ENCODE results near the gene CWC27.

DNA sequence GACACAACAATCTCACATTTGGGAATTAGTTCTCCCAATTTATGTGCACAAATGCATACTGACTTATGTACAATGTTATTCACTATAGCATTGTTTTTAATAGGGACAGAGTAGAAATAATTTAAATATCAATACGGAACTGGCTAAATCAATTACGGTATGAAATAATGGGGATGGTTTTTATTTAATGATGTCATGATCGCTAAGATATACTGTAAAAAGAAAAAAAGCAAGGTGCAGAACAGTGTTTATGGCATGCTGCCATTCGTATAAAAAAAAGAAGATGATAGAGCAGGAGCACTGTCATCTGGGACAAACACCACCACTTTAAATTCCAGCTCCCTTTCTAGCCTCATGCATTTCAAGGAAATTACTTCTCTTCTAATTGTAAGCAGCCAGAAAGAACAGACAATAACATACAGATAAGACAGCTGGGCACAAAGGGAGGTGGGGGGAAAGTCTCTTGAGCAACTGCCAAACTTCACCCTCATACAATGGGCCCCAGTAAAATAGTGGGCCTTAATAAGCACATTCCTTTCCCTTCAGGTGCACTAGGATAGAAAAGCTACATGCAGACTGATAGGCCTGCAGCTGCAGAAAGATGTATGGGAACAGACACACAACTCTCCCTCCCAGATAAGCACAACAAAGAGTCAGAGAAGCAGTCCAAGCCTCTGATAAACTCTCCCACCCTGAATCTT is 8.6 kb upstream of the CWC27 start:
- TF ChIP-seq, protein P1, sequence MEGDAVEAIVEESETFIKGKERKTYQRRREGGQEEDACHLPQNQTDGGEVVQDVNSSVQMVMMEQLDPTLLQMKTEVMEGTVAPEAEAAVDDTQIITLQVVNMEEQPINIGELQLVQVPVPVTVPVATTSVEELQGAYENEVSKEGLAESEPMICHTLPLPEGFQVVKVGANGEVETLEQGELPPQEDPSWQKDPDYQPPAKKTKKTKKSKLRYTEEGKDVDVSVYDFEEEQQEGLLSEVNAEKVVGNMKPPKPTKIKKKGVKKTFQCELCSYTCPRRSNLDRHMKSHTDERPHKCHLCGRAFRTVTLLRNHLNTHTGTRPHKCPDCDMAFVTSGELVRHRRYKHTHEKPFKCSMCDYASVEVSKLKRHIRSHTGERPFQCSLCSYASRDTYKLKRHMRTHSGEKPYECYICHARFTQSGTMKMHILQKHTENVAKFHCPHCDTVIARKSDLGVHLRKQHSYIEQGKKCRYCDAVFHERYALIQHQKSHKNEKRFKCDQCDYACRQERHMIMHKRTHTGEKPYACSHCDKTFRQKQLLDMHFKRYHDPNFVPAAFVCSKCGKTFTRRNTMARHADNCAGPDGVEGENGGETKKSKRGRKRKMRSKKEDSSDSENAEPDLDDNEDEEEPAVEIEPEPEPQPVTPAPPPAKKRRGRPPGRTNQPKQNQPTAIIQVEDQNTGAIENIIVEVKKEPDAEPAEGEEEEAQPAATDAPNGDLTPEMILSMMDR (IDR thresholded peaks at IDR 0.05), result no peak
- TF ChIP-seq POLR2A (IDR thresholded peaks at IDR 0.05), result no peak

Data from testis (tissue), 2 donors.